Endodermal cell (in vitro differentiated cells): ENCODE measurements around the gene USP30. TPM values are rescaled to one million over a fixed set of nuclear protein-coding genes. Genes with fewer than 3 reads are reported as not detected.

Source experiments
- DNase-seq: peaks from one replicate; pipeline ENCODE4 v3.0.0-alpha.2; 2017
- H3K27ac ChIP-seq: 2 replicates; pipeline ENCODE4 v1.5.1; 2013; ENCODE audit warnings: mild to moderate bottlenecking, low read depth, low read length, moderate library complexity
- H3K27me3 ChIP-seq: 2 replicates; pipeline ENCODE4 v1.6.1; 2013; ENCODE audit warnings: mild to moderate bottlenecking, low read length, moderate library complexity; ENCODE audit not compliant: insufficient read depth, control insufficient read depth, poor library complexity, severe bottlenecking
- H3K36me3 ChIP-seq: 2 replicates; pipeline ENCODE4 v1.7.0; 2013; ENCODE audit warnings: mild to moderate bottlenecking, low read length, moderate library complexity; ENCODE audit not compliant: control insufficient read depth, insufficient read depth
- H3K4me1 ChIP-seq: one replicate; pipeline ENCODE4 v1.7.0; 2013; ENCODE audit warnings: low read length; ENCODE audit not compliant: control insufficient read depth, insufficient read depth
- H3K4me3 ChIP-seq: 2 replicates; pipeline ENCODE4 v1.5.1; 2013; ENCODE audit warnings: mild to moderate bottlenecking, low read length, moderate library complexity
- H3K9ac ChIP-seq: 2 replicates; pipeline ENCODE4 v1.6.1; 2013; ENCODE audit warnings: mild to moderate bottlenecking, low read length, moderate library complexity; ENCODE audit not compliant: poor library complexity, severe bottlenecking; ENCODE audit errors: extremely low read depth
- H3K9me3 ChIP-seq: 2 replicates; pipeline ENCODE4 v1.6.1; 2013; ENCODE audit warnings: mild to moderate bottlenecking, low read length, moderate library complexity; ENCODE audit not compliant: control insufficient read depth
- H3K27ac Mint-ChIP-seq: 2 replicates; pipeline ENCODE4 v1.8.0; 2020; ENCODE audit warnings: mixed read lengths
- H3K27me3 Mint-ChIP-seq: 2 replicates; pipeline ENCODE4 v1.8.0; 2021; ENCODE audit warnings: mild to moderate bottlenecking, mixed read lengths; ENCODE audit not compliant: insufficient read depth
- H3K36me3 Mint-ChIP-seq: 2 replicates; pipeline ENCODE4 v1.8.0; 2020; ENCODE audit warnings: low read depth, mixed read lengths
- H3K4me1 Mint-ChIP-seq: 2 replicates; pipeline ENCODE4 v1.8.0; 2020; ENCODE audit warnings: mixed read lengths
- H3K4me3 Mint-ChIP-seq: 2 replicates; pipeline ENCODE4 v1.8.0; 2020; ENCODE audit warnings: mild to moderate bottlenecking, moderate library complexity, mixed read lengths
- H3K9me3 Mint-ChIP-seq: 2 replicates; pipeline ENCODE4 v1.8.0; 2020; ENCODE audit warnings: mild to moderate bottlenecking, mixed read lengths
- CTCF ChIP-seq: fragments of 200-600 bp; sonication (generic); conservative IDR thresholded peaks from 2 replicates; pipeline ENCODE4 v1.5.0; 2021; ENCODE audit warnings: antibody characterized with exemption, mild to moderate bottlenecking
- WGBS, 2 experiments: methylation state at CpG; one replicate each; pipeline versions ENCODE4 v1.1.5 to v1.1.7; 2013; ENCODE audit warnings: missing lambda C conversion rate in 2 of 2, mixed read lengths in 1 of 2; ENCODE audit not compliant: insufficient coverage in 1 of 2, insufficient read length in 1 of 2; 5-methylcytosine and 5-hydroxymethylcytosine counted together
- total RNA-seq, 2 donors: library from RNA; stranded (reverse); fragmentation: NEBNext Ultra II Directional in 1 of 2; extraction: Animal tissue kit (Norgen Biotek cat#: 25700) in 1 of 2; gene quantifications; 2 replicates in 1 of 2; 3 replicates in 1 of 2; pipeline ENCODE4 v1.2.1, GENCODE V29; 2021

The USP30 gene
- total RNA-seq, 2 donors from 2014 or later: 6.3 to 10.8 TPM

- Mint-ChIP-seq H3K4me3 (no peak overlapping the region), H3K27me3 (no peaks in the 10 kb centered on the region)
- no peak for TF ChIP-seq CTCF
These were observed 22.5 kb downstream of the USP30 start for GRCh38 chr12:109074866-109075265.

GRCh38 chr12:109082751-109083150 is 30.4 kb downstream of the USP30 start:
- Mint-ChIP-seq H3K27me3 (no peaks in the 10 kb centered on the region), H3K27ac (no peak overlapping the region), H3K9me3 (no peaks in the 10 kb centered on the region), H3K4me1 (no peaks in the 10 kb centered on the region), H3K4me3 (no peak overlapping the region), H3K36me3 (peaks cover 27% of the 10 kb centered on the region)
- H3K27me3 ChIP-seq: no peaks in the 10 kb centered on the region
- TF ChIP-seq CTCF: no peak
- peak; percentile 25 for DNase-seq
- no peak overlapping the region for H3K9ac ChIP-seq
- 91 to 98% methylated on average over 7 to 14 of the region's 14 CpGs for WGBS, 2 experiments
- H3K9me3 ChIP-seq: peaks cover 5% of the 10 kb centered on the region
- no peak overlapping the region for H3K4me3 ChIP-seq
- H3K27ac ChIP-seq: no peak overlapping the region
- H3K36me3 ChIP-seq: peaks cover 55% of the 10 kb centered on the region
- H3K4me1 ChIP-seq: no peaks in the 10 kb centered on the region

More at GRCh38 chr12:109074866-109075265, 22.5 kb downstream of the USP30 start:
- H3K4me1 Mint-ChIP-seq: peaks cover 7% of the 10 kb centered on the region
- Histone ChIP-seq H3K4me3 (no peak overlapping the region), H3K4me1 (no peaks in the 10 kb centered on the region), H3K9ac (no peak overlapping the region), H3K27ac (no peak overlapping the region), H3K9me3 (peaks cover 10% of the 10 kb centered on the region), H3K36me3 (peaks cover 40% of the 10 kb centered on the region), H3K27me3 (no peaks in the 10 kb centered on the region)
- H3K9me3 Mint-ChIP-seq: no peaks in the 10 kb centered on the region
- DNase-seq: no peak
- no peak overlapping the region for H3K27ac Mint-ChIP-seq
- peaks cover 44% of the 10 kb centered on the region for H3K36me3 Mint-ChIP-seq

- no peaks in the 10 kb centered on the region for H3K9me3 Mint-ChIP-seq
These were observed 32.0 kb downstream of the USP30 start for GRCh38 chr12:109084425-109084824.

More at GRCh38 chr12:109084425-109084824, 32.0 kb downstream of the USP30 start:
- Mint-ChIP-seq H3K27me3 (no peaks in the 10 kb centered on the region), H3K4me1 (no peaks in the 10 kb centered on the region), H3K4me3 (no peak overlapping the region), H3K36me3 (peaks cover 36% of the 10 kb centered on the region), H3K27ac (no peak overlapping the region)
- no peak overlapping the region for H3K27ac ChIP-seq
- DNase-seq: no peak
- no peak overlapping the region for H3K9ac ChIP-seq
- TF ChIP-seq CTCF: no peak
- H3K4me3 ChIP-seq: no peak overlapping the region
- peaks cover 47% of the 10 kb centered on the region for H3K36me3 ChIP-seq
- no peaks in the 10 kb centered on the region for H3K4me1 ChIP-seq
- H3K9me3 ChIP-seq: no peaks in the 10 kb centered on the region
- no peaks in the 10 kb centered on the region for H3K27me3 ChIP-seq
- WGBS, 2 experiments: 97 to 100% methylated on average over 1 to 2 of the region's 2 CpGs
